ENCODE results near the gene USP40.

- TF ChIP-seq, protein P1, sequence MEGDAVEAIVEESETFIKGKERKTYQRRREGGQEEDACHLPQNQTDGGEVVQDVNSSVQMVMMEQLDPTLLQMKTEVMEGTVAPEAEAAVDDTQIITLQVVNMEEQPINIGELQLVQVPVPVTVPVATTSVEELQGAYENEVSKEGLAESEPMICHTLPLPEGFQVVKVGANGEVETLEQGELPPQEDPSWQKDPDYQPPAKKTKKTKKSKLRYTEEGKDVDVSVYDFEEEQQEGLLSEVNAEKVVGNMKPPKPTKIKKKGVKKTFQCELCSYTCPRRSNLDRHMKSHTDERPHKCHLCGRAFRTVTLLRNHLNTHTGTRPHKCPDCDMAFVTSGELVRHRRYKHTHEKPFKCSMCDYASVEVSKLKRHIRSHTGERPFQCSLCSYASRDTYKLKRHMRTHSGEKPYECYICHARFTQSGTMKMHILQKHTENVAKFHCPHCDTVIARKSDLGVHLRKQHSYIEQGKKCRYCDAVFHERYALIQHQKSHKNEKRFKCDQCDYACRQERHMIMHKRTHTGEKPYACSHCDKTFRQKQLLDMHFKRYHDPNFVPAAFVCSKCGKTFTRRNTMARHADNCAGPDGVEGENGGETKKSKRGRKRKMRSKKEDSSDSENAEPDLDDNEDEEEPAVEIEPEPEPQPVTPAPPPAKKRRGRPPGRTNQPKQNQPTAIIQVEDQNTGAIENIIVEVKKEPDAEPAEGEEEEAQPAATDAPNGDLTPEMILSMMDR (conservative IDR thresholded peaks at IDR 0.05; ENCODE audit: low read length) = no peak
- TF ChIP-seq EZH2phosphoT487 (IDR thresholded peaks at IDR 0.05; ENCODE audit: borderline replicate concordance) = no peak
Measured at GRCh38 chr2:233436191-233436581, 130.4 kb downstream of the USP40 start.

All from Loucy (cell line).